Smooth muscle cell (in vitro differentiated cells): ENCODE results near the gene CCDC63. TPM values are rescaled to one million over a fixed set of nuclear protein-coding genes. Genes with fewer than 3 reads are reported as not detected.

Experiments
- DNase-seq: peaks from one replicate; lab custom pipeline; 2025; ENCODE audit not compliant: unreplicated experiment; lab: John Stamatoyannopoulos, UW
- H2AFZ ChIP-seq: fragments of 200-600 bp; sonication (generic); 2 replicates; pipeline ENCODE4 v1.6.0; 2016; ENCODE audit warnings: antibody characterized with exemption, low read depth, mild to moderate bottlenecking
- H3F3A ChIP-seq: fragments of 200-600 bp; sonication (generic); 2 replicates; pipeline ENCODE4 v1.6.0; 2017; ENCODE audit warnings: antibody characterized with exemption, low read depth
- H3K27ac ChIP-seq: fragments of 200-600 bp; sonication (generic); 2 replicates; pipeline ENCODE4 v1.5.1; 2016; ENCODE audit warnings: low read depth, mild to moderate bottlenecking
- H3K27me3 ChIP-seq: fragments of 200-600 bp; sonication (generic); 2 replicates; pipeline ENCODE4 v1.6.1; 2016; ENCODE audit warnings: low read depth, mild to moderate bottlenecking
- H3K36me3 ChIP-seq: fragments of 200-600 bp; sonication (generic); 2 replicates; pipeline ENCODE4 v1.5.1; 2016; ENCODE audit warnings: low read depth
- H3K4me1 ChIP-seq: fragments of 200-600 bp; sonication (generic); 2 replicates; pipeline ENCODE4 v1.5.1; 2016; ENCODE audit warnings: low read depth
- H3K4me2 ChIP-seq: fragments of 200-600 bp; sonication (generic); 2 replicates; pipeline ENCODE4 v1.6.0; 2016; ENCODE audit warnings: mild to moderate bottlenecking
- H3K4me3 ChIP-seq: fragments of 200-600 bp; sonication (generic); 2 replicates; pipeline ENCODE4 v1.5.1; 2016; ENCODE audit warnings: mild to moderate bottlenecking
- H3K79me2 ChIP-seq: fragments of 200-600 bp; sonication (generic); 2 replicates; pipeline ENCODE4 v1.6.0; 2016; ENCODE audit warnings: low read depth, mild to moderate bottlenecking
- H3K9ac ChIP-seq: fragments of 200-600 bp; sonication (generic); 2 replicates; pipeline ENCODE4 v1.6.0; 2016; ENCODE audit warnings: low read depth
- H3K9me3 ChIP-seq: fragments of 200-600 bp; sonication (generic); replicated peaks from 2 replicates; pipeline ENCODE4 v1.5.1; 2016; ENCODE audit warnings: low read depth
- H4K20me1 ChIP-seq: fragments of 200-600 bp; sonication (generic); 2 replicates; pipeline ENCODE4 v1.6.0; 2016; ENCODE audit warnings: low read depth
- CTCF ChIP-seq: fragments of 200-600 bp; sonication (generic); IDR thresholded peaks from 2 replicates; pipeline ENCODE4 v1.5.1; 2017; ENCODE audit warnings: borderline replicate concordance, mild to moderate bottlenecking, antibody characterized with exemption; ENCODE audit not compliant: insufficient read depth, poor library complexity, severe bottlenecking
- WGBS: methylation state at CpG from one replicate; pipeline ENCODE4 v1.1.7; 2016; ENCODE audit warnings: low lambda C conversion rate; 5-methylcytosine and 5-hydroxymethylcytosine counted together
- polyA plus RNA-seq: library from polyadenylated mRNA; unstranded; fragments of >200 nt; fragmentation: Nextera tagmentation; extraction: Ambion mirVana; gene quantifications from 2 replicates; pipeline ENCODE4 v1.2.1, GENCODE V29; 2016
- total RNA-seq: library from RNA; depleted of rRNA; stranded (reverse); fragments of >200 nt; gene quantifications from 2 replicates; pipeline ENCODE4 v1.2.3, GENCODE V29; 2014

CCDC63 gene
- total and polyA plus RNA-seq, 2 experiments from 2014 or later = not detected

GRCh38 chr12:110844551-110845338 lies 2.0 kb upstream of the CCDC63 start:
- WGBS = 66% methylated on average over 15 of the region's 15 CpGs
- DNase-seq = no peak

GRCh38 chr12:110845339-110845682 lies 1.5 kb upstream of the CCDC63 start:
- no peaks in the 10 kb centered on the region for H3K4me1 ChIP-seq
- no peaks in the 10 kb centered on the region for H4K20me1 ChIP-seq
- no peak overlapping the region for H3K9ac ChIP-seq
- H3K27me3 ChIP-seq = peaks cover 20% of the 10 kb centered on the region
- no peaks in the 10 kb centered on the region for H3K9me3 ChIP-seq
- H3K4me2 ChIP-seq = no peak overlapping the region
- no peaks in the 10 kb centered on the region for H3F3A ChIP-seq
- TF ChIP-seq CTCF = no peak
- no peak for DNase-seq
- WGBS = 72% methylated on average over 4 of the region's 4 CpGs
- no peak overlapping the region for H3K4me3 ChIP-seq
- H3K36me3 ChIP-seq = no peaks in the 10 kb centered on the region
- no peaks in the 10 kb centered on the region for H3K79me2 ChIP-seq
- H3K27ac ChIP-seq = no peak overlapping the region
- no peak overlapping the region for H2AFZ ChIP-seq

More at GRCh38 chr12:110844551-110845338, 2.0 kb upstream of the CCDC63 start:
- H3K4me2 ChIP-seq = no peak overlapping the region
- no peaks in the 10 kb centered on the region for H3K36me3 ChIP-seq
- H3F3A ChIP-seq = no peaks in the 10 kb centered on the region
- no peak overlapping the region for H3K9ac ChIP-seq
- no peaks in the 10 kb centered on the region for H4K20me1 ChIP-seq
- no peak overlapping the region for H2AFZ ChIP-seq
- no peaks in the 10 kb centered on the region for H3K79me2 ChIP-seq
- no peak overlapping the region for H3K27ac ChIP-seq
- no peak for TF ChIP-seq CTCF
- H3K4me1 ChIP-seq = no peaks in the 10 kb centered on the region
- H3K4me3 ChIP-seq = no peak overlapping the region
- H3K27me3 ChIP-seq = peaks cover 20% of the 10 kb centered on the region
- no peaks in the 10 kb centered on the region for H3K9me3 ChIP-seq

GRCh38 chr12:110848314-110848923 lies 1.6 kb downstream of the CCDC63 start:
- Histone ChIP-seq H3K4me1 (no peaks in the 10 kb centered on the region), H3K79me2 (no peaks in the 10 kb centered on the region), H4K20me1 (no peaks in the 10 kb centered on the region), H3K9me3 (no peaks in the 10 kb centered on the region), H3K4me3 (no peak overlapping the region), H3K4me2 (no peak overlapping the region), H3K36me3 (no peaks in the 10 kb centered on the region), H3F3A (no peaks in the 10 kb centered on the region), H3K9ac (no peak overlapping the region), H3K27me3 (peaks cover 23% of the 10 kb centered on the region), H3K27ac (no peak overlapping the region), H2AFZ (no peak overlapping the region)
- no peak for TF ChIP-seq CTCF
- WGBS = 91% methylated on average over 6 of the region's 6 CpGs
- no peak for DNase-seq
